Embryonic facial prominence (tissue), 1 donor: ENCODE measurements around the gene GRM4.

ENCODE experiments used
- DNase-seq: peaks from one replicate; pipeline ENCODE4 v3.0.0-alpha.2; 2016; ENCODE audit errors: extremely low spot score

GRM4 gene

GRCh38 chr6:34157236-34157830 is 11.4 kb upstream of the GRM4 start:
- no peak for DNase-seq

DNA sequence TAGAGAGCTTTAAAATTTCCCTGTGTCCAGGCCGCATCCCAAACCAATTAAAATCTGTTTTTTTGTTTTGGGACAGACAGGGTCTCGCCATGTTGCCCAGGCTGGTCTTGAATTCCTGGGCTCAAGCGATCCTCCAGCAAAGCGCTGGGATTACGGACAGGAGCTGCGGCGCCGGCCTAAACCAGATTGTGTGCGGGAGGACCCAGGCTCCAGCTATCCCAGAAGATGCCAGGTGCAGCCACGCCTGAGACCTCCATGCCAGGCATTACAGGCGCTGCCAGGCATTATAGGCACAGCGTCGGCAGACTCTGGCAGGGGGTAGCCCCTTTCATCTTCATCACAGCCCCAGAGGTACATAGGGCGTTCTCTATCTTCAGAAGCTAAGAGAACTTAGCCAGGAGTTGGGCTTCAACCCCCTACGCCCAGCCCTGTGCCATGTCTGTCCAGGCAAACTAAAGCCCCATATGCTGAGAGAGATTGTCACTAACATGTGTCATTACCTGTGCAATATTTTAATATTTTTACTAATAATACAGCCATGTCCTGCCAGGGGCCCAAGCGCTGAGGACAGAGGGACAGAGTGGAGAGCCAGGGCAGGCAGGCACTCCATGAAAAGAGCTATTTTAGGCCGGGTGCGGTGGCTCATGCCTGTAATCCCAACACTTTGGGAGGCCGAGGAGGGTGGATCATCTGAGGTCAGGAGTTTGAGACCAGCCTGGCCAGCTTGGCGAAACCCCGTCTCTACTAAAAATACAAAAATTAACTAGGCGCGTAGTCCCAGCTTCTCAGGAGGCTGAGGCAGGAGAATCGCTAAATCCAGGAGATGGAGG is 9.8 kb upstream of the GRM4 start:
- no peak for DNase-seq

- no peak for DNase-seq
Observed at GRCh38 chr6:34154668-34155447, 9.0 kb upstream of the GRM4 start.

- DNase-seq: no peak
Observed at GRCh38 chr6:34152806-34153520, 7.1 kb upstream of the GRM4 start.

DNA sequence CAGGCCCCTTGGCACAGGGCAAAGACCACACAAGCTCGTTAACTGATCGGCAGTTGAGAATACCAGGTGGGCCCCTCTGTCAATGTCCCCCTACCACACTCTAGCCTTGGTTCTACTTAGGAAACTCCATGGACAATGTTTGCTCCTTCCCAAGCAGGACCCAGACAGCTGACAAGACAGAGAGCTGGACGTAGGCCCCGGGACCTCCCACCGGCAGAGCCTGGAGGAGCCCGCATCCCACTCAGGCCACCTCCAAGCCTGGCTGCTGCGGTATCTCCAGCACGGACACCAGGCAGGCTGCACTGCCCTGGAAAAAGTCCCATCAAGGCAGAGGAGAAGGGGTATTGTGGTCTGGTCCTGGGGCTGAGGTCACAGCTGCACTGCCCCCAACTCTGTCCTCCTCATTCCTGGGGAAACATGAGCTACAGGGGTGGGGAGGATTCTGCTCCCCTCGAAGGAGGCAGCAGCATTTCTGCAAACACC is 6.2 kb upstream of the GRM4 start:
- DNase-seq: no peak

- DNase-seq: no peak
Observed at GRCh38 chr6:34151321-34152041, 5.6 kb upstream of the GRM4 start.

DNA sequence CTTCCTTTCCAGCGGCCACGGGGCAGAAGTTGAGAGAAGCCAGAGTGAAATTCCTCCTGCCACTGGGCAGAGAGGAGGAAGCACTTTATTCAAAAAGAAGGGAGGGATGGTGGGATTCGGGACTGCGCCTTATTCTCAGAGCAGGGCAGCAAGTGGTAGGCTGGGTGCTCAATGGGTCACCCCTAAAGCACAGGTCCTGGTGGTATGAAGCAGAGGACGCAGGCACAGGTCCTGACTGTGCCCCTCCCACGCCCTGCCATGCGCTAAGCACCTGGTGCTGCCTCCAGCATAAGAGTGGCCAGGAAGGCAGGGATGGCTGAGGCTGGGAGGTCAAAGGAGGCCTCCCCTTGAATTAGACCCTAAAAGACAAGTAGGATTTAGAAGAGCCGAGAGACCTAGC is 4.9 kb upstream of the GRM4 start:
- DNase-seq: no peak

DNA sequence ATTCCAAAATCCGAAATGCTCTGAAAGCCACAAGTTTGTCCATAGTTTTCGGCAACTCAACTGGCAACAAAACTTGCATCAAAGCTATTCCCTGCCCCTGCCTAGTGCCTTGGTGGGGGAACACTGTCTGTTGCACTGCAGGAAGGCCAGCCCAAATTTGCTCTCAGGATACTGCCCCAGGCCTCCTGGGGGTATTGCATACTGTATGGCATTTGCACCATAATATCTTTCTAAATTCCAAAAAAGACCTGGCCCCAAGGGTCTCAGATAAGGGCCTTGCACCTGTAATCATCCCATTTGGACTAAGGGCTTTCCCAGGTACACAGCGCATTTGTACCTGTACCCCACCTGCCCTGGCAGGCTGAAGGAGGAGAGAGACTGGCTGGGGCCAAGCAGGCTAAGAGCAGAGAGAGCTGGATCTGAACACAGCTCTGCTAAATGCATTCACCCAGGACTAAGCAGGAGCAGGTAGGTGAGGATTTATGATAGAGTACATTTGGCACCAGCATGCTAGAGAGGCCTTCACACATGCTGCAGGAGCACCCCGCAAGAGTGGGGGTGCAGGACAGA is 4.0 kb upstream of the GRM4 start:
- no peak for DNase-seq

DNA sequence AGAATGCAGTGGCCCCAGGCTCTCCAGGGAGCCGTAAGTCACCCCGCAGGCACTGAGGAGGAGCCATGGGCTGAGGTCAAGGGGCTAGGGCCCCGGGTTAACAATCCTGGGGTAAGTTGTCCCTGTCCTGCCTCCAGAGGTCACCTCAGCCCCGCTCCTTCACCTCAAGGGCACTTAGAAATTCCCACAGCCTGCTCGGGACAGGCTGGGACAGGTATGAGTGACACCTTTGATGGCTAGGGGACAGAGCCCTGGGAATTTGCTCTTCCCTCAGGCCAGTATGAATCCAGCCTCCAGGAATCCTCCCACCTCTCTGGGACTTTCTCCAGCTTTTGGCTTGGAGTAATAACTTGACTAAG is 3.5 kb upstream of the GRM4 start:
- DNase-seq: no peak

DNA sequence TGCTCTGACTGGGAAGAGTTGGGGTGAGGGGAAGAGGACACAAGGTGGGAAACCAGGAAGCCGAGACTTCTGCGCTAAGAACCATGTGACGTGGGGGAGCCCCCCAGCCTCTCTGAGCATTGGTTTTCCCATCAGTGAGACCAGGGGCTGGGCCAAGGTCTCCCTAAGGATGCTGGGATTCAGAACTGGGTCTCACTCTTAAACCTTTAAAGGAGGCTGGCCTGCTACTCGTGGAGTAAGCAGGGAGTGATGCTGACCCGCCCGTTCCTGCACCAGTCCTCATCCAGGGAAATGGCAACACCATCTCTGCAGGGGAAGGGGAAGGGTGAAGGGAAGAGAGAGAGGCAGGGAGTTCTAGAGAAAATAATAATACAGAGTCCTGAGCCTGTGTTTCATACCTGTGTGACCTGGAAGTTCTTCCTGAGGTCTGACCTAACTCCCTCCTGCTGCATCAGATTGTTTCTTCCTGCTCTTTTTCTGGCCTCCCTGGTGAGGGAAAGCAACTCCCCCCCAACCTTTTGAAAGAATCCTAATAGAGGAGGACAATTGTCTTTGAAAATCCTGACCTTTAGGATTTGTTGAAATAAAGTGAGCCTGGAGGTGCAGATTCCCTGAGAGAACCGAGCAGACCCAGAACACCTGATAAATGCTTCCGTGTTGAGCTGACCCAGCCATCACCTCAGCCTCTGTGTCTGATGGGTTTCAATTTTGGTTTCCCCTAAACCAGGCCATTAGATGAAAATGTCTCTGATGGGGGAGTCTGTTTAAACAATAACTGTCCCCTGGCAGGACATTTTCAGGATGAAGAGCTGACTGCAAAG is 3.0 kb upstream of the GRM4 start:
- no peak for DNase-seq

GRCh38 chr6:34147906-34148630 is 2.2 kb upstream of the GRM4 start:
- DNase-seq: no peak

GRCh38 chr6:34146801-34147592 is 1.1 kb upstream of the GRM4 start:
- no peak for DNase-seq

- DNase-seq: no peak
Observed at GRCh38 chr6:34145161-34146020, 496 bp downstream of the GRM4 start.

GRCh38 chr6:34144581-34145160 is 1.2 kb downstream of the GRM4 start:
- no peak for DNase-seq

DNA sequence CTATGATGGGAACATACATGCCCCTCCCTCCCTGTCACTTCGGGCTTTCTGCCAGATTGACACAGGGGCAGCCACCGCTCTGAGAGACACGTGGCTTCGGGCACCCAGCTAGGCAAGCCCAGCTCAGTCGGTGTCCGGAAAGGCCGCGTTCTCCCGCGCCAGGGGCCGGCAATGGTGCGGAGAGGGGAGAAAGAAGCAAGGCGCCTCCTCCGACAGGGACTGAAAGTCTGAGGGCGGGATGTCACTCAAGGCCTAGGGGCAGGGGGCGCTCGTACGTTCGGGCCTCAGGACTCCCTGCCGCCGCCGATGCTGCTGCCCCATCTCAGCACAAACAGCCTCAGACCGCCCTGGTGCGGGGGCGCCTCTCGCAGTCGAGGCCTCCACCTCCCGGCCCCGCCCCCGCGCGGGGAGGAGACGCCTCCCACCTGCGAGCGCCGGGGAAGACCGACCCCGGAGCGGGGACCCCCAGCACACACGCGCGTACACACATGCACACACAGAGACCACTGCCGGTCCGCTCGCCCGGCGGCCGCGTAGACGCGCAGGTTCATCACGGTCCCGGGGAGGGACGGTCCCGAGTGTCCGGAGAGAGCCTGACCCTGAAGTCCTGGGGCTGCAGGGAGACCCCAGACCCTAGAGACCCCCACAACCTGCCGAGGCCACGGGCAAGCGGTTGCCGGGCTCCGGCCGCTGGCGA is 1.9 kb downstream of the GRM4 start:
- peak; percentile 41 for DNase-seq

- DNase-seq: no peak
Observed at GRCh38 chr6:34143196-34143883, 2.5 kb downstream of the GRM4 start.
